GM18868 (cell line): ENCODE measurements around the gene AKAP13.

ENCODE experiments used
- ATAC-seq: cut with Tn5 transposase; IDR thresholded peaks from one replicate; pipeline ENCODE4 v1.9.1; 2021; ENCODE audit warnings: mild to moderate bottlenecking, moderate library complexity; ENCODE audit not compliant: unreplicated experiment

Gene AKAP13

DNA sequence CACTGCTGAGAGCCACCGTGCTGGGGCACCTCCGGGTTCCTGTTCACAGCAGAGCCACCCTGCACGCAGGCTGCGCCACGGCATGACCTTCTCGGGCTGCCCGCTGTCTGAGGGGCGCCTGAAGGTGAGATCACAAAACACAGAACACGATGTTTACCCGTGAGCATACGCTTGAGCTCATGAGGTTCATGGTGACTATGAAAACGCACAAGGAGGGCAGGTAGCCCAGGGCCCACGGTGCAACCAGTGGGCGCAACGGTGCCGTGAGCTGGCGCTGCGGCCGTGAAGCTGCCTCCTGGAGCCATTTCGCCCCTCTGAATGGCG, 378.2 kb downstream of the AKAP13 start:
- no peak for ATAC-seq

DNA sequence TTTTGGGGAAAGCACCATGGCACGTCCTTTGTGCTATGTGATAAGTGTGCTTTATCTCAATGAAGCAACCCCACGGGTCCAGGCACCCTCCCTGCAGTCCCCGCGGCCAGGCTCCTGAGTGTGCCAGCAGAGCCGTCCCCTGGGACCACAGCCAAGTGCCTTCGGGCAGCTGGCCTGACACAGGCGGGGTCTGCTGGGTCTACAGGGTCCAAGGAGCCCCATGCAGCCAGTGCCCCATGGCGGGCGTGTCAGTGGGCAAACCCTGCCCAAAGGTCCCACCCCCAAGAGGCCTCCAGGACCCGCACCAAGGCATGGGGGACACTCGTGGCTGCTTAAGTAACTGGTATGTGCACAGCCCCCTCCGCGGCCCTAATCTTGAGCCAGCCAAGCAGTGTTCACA, 379.0 kb downstream of the AKAP13 start:
- no peak for ATAC-seq

GRCh38 chr15:85760049-85760448, 379.6 kb downstream of the AKAP13 start:
- ATAC-seq: no peak

DNA sequence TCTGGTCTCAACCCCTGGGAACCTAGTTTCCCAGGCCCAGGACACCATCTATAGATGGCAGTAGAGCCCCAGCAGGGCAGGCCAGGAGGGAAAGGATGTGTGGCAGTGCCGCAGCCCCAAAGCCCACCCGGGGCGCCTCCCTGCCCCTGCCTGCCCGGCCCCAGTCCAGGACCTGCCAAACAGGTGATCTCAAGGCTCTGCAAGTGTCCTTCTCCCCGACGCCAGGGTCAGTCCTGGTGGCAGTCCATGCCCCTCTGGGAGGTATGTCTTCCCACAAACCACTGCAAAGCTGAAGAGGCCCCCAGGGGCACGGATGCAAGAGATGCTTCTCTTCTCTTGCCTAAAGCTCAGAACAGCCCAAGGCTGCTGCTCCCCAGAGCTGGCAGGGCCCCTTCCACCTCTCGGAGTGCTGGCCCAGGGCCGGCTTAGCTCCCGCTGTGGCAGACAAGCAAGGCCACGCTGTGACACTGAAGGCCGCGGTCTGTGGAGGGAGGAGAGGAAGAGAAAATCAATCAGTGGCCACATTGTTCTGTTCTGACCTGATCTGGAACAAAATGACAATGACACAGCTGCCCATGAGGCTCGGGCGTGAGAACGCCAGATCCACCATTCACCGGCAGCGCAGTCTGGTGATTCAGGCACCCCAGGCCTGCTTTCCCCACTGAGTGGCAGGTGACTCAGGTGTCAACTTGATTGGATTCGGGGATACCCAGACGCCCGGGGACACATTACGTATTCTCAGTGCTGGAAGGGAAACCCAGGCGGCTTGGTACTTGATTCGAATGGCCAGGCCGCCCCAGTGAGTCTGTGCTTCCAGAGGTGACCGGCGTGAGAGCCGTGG, 380.3 kb downstream of the AKAP13 start:
- no peak for ATAC-seq

DNA sequence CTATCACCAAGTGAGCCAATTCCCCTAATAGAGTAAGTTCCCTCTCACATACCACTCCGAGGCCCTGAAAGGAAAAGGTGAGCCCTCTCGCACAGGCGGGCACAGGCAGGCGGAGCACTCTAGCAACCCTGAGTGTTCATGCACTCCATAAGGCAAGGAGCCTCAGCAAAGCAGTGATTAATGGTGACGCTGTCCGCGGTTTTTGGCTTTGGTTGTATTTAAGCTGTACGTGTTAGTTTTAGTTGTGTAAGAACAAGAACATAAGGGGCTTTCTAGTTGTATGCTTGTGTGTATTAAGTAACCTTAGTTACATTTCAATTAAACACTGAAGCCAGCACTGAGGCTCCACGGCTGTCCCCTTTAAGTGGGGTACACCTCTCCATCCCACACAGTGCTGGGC, 381.2 kb downstream of the AKAP13 start:
- ATAC-seq: no peak

DNA sequence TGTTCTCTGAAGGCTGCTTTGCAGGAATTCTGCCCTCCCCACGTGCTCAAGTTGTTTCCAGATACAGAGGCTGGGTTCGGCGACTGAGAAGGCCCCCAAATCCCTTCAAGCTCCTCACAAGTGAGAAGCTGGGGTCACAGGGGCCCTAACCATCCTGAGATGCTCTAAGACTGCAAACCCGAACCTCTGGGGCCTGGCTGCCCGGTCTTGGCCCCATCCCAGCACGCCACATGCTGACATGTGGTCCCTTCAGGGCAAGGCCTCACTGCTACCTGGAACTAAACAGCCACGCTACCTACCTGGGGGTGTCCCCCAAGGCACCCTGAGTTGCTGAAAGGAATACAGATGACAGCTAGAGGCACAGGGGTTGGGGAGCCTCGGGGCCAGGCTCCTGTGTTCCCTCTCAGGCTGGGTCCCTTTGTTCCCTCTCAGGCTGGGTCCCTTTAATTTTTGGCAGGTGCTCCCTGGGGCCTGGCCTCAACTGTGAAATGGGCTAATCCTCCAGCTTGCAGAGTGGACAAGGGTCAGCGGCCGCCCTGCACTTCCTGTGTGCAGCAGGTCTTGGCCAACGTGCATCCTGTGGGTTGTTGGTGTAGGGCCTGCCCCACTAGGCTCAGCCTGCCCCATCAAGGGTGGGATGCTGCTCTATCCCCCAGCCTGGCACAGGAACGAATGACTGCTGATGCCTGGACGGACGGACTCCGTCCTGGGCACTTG, 381.8 kb downstream of the AKAP13 start:
- ATAC-seq: no peak

DNA sequence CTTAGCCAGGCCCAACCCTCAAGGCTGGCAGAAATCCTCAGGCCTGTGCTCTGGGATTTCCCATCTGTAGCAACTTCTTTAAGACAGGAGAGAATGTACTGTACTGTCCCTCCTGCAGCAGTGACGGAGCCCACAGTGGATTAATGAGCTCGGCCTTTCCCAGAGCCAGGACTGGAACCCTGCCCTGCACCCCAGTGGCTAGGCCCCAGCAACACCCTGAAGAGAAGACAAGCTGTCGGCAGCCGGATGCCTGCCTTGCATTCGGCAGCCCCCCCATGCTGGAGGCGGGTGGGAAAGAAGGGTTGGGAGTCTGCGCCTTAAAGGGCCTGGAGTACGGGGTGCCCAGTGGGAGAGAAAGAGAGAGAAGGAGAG, 382.3 kb downstream of the AKAP13 start:
- ATAC-seq: no peak

GRCh38 chr15:85763157-85763556, 382.8 kb downstream of the AKAP13 start:
- ATAC-seq: no peak

- no peak for ATAC-seq
These were observed 383.6 kb downstream of the AKAP13 start for GRCh38 chr15:85763673-85764633.

DNA sequence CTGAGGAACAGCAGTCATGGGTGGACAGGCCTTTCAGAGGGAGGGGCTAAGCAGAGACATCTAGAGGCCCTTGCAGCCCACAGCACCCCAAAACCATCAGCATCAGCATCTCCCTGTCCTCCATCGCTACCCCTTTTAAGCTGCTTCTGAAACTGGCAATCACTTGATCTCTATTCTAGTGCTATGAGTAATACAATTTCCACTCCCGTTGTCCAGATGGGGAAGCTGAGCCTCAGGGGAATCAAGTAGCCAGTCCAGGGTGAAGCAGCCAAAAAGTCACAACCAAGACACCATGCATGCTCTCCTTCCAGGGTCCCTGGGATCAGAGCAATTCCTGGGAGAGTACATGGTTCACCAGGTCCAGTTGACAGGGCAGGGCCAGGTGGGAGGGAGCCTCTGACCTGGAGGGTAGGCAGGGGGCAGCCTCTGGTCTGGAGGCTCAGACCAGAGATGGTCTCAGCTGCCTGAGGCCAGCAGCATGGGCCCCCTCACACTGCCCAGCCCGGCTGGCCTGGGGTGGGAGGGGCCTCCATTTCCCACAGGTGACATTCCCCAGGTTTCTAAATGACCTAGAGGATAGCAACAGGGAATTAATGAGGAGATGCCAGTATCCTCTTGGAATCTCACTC, 384.4 kb downstream of the AKAP13 start:
- ATAC-seq: no peak

DNA sequence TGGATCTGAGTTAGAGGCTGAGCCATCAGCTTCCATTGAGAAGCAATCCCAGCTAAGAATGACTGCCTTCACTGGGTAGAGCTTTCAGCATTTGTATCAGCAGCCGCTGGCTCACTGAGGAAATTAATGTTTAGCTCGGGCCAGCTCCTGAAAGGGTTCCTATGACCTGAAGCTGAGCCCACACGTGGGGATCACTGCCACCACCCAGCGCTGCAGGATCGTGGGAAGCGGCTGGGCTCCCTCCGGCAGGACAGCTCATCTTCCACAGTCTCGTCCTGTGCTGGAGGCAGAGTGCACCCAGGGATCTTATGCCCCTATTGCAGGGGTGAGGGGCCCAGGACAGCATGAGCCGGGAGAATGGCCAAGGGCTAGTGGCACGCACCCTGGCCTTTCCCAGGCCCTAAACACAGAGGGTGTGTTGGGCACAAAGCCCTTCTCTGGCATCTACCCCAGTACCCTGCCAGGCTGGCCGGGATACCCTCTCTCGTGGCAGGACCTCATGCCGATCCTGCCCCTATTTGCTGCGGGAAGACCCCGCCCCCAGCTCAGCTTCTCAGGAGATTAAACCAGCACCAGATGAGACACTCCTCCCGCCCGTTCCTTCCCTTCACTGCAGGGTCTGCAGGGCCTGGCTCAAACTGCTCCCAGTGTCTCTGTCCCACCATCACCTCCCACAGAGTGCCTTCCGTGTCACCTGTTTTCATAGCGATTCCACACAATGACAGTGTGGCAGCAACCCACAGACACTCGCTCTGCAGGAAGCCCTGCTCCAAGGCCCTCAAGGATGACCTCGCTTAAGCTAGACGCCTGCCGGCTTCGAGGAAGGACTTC, 385.8 kb downstream of the AKAP13 start:
- no peak for ATAC-seq

GRCh38 chr15:85767785-85768529, 387.6 kb downstream of the AKAP13 start:
- no peak for ATAC-seq

GRCh38 chr15:85768595-85769168, 388.3 kb downstream of the AKAP13 start:
- no peak for ATAC-seq

GRCh38 chr15:85769182-85769900, 388.9 kb downstream of the AKAP13 start:
- no peak for ATAC-seq

DNA sequence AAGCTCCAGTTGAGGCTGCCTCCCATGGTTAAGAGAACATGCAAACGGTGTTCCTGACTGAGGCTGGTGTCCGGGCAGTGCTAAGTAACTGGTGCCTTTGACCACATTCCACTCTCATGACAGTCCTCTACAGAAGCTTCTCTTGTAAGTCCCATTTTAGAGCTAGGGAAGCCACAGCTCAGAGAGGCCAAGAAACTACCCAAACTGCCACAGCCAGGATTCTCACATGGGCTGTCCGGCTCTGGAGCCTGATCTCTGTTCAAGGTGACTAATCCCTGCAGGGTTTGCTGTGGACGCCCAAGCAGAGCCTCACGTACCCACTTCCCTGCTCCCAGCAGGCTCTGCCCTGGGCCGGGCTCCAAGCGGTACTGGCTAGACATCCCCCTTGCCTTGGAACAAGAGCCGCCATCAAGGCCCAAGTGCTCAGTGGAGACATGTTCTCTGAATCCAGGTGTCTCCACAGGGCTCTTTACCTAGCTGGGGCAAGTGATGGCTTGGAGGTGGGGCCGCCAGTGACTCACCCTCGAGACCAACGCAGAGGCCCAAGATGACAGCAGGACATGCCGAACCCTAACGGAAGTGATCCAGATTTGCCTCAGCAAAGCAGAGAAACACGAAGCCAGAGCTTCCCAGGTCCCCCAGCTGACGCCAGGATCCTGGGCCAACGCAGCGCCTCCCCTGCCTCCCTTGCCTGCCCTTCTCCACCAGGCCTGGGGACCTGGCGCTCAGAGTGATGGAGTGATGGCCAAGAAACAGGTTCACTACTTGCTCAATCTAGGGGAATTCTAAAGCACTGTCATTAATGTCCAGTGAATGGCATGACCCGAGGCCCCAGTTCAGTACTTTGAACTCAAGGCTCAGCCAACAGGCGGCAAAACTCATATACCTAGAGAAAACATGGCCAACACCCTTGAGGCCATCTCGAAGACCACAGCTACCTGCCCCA, 390.0 kb downstream of the AKAP13 start:
- no peak for ATAC-seq

DNA sequence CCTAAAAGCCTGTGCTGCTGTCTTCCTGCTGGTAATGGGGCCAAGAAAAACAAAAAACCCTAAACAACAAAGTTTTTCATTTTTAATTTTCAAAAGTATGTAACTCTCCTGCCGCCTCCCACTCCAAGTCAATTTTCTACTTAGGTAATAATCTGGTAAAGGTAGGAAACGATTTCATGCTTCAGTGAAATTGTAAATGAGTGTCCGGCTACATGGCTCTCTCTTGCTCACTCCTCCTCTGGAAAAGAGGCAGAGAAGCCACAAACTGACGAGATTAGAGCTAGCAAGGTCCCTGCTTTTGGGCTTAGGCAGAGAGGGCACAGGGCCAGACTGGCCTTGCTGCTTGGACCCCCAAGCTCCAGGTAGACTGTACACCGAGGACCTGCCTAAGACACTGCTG, 390.9 kb downstream of the AKAP13 start:
- no peak for ATAC-seq

- no peak for ATAC-seq
These were observed 391.5 kb downstream of the AKAP13 start for GRCh38 chr15:85771781-85772445.
